NCI-H1048 (cell line): Measurements from ENCODE around the gene PSTPIP2.
"Not testable (repeated sequence)": the region's sequence is repeated elsewhere in the genome, so short reads cannot be mapped to it uniquely, and the experiment has no call there.

Source experiments
- DNase-seq: peaks from one replicate; lab custom pipeline; 2025; lab: John Stamatoyannopoulos, UW

The PSTPIP2 gene

DNA sequence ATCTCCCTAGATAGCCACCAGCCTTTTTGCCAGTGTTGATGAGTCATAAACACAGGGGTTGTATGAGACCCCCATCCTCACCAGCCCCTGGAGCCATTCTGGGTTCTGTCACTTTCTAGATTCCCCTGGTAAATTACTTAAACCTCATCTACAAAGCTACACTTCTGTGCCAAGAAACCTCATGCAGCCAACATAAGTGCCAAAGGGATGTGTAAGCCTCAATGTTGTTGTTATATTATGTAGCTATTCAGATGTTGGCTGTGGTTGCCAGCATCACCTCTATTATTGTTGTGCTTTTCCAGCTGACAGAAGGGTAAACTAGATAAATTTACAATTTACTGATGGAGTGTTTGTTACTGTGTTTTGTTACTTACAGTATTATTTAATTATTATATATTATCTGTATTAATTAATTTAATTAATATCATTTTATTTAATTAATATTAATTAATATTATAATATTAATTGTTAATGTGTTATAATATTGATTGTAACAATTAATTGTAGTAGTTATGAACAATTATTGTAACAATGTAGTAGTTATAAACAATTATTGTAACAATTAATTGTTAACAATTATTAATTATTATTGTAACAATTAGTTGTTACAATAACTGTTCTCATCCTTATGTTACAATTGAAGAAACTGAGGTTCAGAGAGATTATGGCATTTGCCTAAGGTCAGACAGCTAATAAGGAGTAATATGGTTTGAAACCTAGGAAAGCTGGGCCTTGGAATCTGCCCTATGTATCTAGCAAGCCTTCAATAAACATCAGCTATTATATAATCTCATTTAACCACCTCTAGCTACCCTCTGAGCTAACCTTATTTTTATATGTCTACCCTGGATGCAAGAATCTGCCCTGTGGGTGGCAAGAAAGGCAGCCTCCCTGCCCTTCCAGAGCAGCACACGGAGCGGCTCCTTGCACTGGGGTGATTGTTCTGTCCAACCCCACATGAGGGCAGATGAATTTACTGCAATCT is 36.1 kb downstream of the PSTPIP2 start:
- DNase-seq, result no peak

DNA sequence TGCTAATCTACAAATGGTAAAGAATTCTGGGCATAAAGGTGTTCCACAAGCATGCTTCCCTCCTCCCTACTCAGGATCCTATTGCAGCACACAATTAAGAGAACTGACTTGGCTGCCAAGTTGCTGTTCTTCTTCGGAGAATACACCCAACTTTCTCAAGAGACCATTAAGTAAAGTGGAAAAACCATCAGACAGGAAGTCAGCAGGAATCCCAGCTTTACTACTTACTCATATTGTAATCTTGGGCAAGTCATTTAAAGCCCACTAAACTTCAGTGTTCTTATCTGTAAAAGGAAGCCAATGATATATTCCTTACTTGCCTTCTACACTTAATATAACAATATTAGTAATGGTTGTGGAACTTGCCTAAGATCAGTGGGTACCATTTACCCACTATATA is 37.8 kb downstream of the PSTPIP2 start:
- DNase-seq, result no peak

DNA sequence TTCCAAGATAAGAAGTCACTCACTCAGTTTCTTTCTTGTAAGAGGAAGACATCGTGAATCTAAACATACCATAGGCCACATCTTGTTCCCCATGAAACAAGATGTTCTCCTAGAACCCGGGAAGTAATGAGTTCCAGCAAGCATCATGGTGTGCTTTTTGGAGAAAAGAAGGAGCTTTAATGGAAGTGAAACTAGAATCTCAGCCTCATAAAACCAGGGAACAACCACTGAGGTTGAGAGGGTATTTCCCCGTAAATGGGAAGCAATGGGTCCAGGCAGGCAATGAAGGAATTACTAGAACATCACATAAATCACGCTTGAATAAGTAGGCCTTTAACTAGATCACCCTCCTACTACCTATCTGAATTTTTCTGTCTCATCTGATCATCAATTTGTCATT is 40.3 kb downstream of the PSTPIP2 start:
- no peak for DNase-seq

DNA sequence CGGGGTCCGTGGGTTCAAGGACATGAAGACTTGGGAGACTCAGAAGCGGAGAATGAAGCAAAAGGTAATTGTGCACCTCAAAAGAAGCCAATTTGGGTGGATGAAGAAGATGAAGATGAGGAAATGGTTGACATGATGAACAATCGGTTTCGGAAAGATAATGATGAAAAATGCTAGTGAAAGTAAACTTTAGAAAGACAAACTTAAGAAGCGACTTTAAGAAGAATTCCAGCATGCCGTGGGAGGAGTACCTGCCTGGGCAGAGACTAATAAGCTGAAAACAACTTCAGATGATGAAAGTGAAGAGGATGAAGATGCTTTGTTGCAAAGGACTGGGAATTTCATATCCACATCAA is 43.5 kb downstream of the PSTPIP2 start:
- DNase-seq, result no peak

DNA sequence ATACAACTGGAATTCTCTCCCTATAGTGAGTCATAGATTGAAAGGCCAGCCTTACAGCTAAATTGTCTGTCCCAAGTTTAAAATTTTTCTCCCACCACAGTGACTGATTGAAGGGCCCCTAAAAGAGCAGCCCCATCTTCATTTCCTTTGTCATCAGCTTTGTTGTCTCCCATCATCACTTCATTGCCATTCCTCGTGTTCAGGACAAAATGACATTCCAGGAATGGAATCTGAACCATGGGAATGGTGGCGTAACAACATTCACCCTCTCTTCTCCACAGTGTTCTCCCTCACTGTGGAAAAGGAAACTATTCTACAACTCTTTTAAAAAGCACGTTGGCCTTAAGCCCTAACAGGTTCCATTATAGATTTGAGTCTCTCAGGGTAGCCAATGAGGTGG is 52.1 kb downstream of the PSTPIP2 start:
- no peak for DNase-seq

DNA sequence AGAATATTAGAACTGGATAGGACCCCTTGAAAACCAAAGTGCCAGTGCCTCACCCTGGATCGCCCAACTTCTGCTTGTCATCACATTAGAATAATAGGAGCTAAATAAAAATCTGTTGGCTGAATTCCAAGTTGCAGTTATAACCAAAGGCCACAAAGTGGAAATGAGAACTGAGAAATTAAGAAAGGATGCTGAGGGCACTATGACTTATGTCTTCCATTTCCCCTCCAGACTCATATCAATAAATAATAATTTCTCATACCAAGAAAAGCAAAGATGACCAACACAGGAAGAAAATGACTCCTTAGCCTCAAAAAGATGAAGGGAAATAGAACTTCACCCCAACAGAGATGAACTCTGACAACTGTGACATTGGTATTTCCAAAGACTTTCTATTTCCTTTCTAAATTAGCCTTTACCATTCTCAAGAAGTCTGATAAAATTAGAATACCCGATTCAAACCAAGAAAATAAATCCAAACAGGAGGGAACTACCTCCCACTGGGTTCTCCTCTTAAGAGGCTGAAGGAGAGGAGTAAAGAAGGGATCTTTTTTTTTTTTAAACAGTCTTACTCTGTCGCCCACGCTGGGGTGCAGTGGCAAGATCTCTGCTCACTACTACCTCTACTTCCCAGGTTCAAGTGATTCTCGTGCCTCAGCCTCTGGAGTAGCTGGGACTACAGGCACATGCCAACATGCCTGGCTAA is 58.4 kb downstream of the PSTPIP2 start:
- DNase-seq, result no peak

DNA sequence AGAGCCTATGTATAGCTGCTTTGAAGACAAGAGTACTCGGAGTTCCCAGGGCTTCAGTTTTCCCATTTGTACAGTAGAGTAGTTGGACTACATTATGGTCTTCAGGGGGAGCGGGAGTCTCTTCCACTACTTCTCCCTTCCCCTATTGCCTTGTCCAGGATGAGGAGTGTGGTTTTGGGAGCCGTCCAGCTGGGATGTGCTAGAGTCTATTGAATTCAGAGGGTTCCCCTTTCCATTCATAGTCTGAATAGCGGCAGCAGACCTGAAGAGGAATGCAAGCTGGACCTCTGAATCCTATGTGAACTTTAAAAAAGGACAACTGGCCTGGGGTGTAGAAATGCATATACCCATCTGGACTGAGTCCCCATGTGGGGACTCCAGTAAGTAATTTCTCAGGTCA is 61.4 kb downstream of the PSTPIP2 start:
- DNase-seq, result no peak

DNA sequence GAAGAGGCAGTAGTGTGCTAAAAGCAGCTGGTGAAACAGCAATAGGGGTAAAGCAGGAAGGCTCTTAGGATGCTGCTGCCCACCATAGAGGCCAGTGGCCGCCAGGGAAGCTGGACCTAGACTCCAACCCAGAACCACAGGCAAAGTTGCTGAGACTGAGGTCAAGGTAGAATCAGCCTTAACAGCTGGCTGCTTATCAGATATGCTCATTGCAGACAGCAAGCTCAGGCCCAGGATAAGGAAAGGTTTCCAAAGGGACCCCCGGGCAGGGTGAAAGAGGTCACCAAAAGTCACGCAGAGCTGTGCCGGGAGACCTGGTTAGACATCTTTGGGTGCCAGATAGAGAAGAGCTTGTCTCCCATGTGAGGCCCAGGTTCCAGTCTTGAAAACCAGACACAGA is 62.0 kb downstream of the PSTPIP2 start:
- DNase-seq, result no peak

DNA sequence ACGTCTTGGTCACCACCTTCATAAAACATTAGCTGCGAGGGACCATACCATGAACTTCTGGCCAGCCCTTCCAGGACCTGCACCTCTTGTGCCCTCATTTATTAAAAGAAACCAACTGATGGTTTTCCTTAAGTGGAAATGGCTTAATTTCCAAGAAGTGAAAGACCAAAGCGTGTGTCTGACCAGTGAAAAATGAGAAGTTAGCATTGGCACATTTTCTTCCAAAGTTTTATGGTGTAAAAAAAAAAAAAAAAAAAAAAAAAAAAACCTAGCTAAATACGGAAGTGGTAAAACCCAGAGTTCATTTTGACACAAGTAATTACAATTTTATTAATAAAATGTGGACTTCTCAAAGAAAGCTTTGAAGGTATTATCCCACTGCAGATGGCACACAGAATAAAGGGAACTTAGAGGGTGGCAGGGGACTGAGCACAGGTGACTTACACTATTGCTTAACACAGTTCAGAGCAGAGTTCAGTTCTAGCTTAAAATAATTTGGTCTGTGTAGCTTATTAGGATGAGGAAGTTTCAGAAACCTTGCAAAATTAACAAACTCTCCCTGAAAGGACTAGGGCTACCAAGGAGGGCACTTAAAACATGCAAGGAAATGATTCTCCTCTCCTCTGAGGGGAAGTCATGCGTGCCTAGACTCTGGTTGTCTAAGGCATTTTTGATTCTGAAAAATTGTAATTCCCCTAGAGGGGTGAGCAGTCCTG is 62.8 kb downstream of the PSTPIP2 start:
- no peak for DNase-seq

DNA sequence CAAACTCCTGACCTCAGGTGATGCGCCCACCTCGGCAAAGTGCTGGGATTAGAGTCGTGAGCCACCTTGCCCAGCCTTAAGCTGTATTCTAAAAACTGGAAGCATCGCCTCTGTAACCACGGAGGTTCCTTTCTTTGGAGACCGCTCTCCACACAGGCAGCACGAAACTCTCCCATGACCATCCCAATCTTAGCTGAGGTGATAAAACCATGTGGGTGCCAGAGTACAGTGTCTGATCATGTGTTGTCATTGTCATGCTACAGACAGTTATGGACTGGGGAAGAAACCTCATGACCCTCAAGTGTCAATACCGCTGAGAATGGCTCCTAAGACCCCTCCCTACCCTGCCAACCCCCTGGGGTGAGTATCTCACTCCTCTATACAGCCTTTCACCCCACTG is 63.5 kb downstream of the PSTPIP2 start:
- DNase-seq, result no peak

DNA sequence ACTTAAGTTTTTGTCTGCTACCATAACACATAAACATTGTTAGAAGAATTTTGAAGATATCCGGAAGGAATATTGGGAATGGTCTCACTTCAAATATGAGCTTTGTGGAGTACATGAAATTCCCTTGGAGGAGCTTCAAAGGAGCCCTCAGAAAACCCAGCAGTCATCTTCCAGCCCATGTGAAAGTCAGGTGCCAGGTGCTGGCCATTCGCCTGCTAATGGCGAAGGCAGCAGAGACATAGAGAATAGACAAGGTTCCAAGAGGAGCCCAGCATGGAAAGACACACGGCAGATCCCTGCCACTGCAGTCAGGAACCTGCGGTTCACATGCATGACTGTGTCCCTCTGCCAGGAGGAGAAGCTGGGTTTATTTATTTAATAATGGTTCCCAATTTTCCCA is 64.9 kb downstream of the PSTPIP2 start:
- DNase-seq, result no peak

DNA sequence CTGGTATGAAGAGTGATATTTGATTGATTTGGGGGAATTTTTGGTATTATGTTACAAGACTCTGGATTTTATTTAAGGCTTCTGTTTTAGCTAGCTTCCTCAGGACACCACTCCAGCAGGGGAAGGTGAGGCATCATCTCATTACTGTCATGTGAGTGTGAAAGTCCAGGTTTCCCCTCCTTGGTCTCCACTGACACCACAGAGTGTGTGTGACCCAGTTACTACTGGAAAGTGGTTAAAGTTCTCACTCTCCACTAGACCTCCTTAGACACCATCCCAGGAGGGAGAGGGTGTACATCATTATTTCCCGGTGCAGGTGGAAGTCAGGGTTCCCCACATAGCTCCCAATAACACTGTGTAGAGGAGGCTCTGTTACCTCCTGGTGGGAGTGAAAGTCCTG is 69.1 kb downstream of the PSTPIP2 start:
- DNase-seq, result no peak

DNA sequence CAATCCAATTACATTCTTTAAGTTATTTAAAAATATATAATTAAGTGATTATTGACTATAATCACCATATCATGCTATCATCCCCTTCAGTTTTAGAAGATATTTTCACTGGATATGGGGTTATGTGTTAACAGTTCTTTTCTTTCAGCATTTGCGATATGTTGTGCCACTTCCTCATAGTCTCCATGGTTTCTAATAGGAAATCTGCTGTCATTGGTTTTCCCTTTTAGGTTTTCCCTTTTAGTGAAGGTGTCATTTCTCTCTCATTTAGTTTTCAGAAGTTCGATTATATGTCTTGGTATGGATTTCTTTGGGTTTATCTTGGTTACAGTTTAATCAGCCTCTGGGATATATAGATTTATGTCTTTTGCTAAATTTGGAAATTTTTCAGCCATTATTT is 70.2 kb downstream of the PSTPIP2 start:
- DNase-seq, result no peak

DNA sequence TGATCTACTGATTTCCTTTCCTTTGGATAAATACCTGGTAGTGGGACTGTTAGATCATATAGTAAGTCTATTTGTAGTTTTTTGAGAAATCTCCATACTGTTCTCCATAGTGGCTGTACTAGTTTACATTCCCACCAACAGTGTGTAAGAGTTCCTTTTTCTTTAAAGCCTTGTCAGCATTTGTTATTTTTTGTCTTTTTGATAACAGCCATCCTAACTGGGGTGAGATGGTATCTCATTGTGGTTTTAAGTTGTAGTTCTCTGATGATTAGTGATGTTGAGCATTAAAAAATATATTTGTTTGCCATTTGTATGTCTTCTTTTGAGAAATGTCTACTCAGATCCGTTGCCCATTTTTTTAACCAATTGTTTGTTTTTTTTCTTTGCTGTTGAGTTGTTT is 71.0 kb downstream of the PSTPIP2 start:
- DNase-seq, result no peak

DNA sequence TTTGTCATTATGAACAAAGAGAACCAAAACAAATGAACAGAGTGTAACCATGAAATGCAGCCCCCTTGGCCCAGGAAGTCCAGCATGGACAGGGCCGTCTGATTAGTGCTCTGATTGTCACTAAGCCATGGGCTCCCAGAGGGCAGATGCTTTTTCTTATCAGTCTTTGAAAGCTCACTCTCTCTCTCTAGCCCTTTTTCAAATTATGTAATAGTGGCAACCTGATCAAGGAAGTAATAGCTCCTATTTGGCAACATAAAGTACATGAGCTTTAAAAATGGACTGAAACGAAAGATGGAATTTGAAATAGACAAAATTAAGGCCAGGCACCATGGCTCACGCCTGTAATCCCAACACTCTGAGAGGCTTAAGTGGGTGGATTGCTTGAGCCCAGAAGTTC is 72.5 kb downstream of the PSTPIP2 start:
- DNase-seq, result no peak

DNA sequence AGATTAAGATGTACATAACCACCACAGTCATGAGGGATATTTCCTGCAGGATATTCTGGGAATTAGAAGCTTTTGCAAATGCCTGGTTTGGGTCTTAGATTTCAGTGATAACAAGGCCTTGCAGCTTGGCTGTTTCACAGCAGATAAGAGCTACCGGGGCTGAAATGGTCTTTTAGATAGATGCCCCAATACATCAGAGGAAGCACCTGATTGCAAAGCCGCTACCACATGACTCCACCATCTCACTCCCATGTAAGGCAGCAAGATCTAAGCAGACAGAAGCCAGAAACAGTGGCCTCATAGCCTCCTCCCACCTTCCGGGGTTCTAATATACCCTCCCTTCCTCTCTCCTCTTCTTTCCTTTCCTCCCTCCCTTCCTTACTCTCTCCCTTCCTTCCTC is 73.8 kb downstream of the PSTPIP2 start:
- no peak for DNase-seq

DNA sequence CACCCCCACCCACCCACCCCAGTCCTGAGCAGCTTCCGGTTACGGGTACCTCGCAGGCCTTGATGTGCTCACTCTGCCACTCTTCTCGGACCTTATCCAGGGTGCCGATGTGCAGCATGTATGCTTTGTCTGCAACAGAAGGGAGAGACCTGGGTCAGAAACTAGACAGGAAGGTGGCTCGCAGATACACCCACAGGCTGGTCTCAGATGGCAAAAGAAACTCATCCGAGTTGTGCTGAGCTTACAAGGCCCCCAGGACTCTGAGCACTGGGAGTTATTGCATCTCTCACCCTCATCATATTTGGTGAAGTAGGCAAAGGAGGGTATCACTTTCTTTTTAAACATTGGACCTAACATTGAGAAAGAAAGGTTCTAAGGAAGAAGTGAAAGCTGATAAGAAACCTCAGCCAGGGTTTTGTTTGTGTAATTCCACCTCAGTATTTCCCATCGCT is 74.3 kb downstream of the PSTPIP2 start:
- no peak for DNase-seq

DNA sequence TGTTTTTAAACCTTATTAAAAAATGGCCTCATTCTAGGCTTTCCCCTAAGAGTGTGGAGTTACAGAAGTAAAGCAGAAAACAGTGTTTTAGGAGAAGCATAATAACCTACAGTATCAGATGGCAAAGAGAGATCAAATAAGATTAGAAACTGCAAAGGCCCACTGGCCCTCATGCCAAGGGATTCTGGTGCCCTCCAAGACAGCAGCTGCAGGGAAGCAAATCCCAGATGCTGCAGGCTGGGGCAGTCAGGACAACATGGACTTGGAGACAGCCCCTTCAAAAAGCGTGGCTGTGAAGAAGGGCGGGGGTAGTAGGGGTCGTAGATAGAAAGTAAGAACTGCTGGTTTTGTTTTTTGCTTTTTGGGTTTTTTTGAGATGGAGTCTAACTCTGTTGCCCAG is 76.6 kb downstream of the PSTPIP2 start:
- no peak for DNase-seq

DNA sequence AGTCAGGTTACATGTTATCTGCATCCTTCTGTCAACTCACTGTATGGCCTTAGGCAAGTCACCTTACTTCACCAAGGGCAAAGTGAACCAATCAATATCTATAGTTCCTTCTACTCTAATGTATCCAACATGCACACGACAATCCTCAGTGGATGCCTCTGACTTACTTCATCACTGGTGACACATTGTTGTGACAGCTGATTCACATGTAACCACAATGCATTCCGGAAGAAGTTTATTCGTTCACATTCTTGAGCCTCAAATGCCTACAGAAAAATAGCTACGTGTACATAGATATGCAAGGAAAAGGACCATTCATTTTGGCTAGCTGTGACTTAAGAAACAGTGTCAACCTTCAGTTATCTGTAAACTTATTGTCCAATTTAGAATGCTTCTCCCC is 78.6 kb downstream of the PSTPIP2 start:
- no peak for DNase-seq

DNA sequence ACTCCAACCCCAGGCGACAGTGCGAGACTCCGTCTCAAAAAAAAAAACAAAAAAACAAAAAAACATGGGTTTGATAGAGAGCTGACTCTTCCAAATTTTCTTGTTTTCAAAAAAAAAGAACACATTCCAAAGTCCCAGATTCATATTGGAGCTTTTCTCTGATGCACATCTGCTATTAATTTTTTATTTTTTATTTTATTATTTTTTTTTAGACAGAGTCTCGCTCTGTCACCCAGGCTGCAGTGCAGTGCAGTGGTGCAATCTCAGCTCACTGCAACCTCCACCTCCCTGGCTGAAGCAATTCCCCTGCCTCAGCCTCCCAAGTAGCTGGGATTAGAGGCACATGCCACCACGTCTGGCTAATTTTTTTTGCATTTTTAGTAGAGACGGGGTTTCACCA is 79.5 kb downstream of the PSTPIP2 start:
- DNase-seq, result not testable (repeated sequence)

DNA sequence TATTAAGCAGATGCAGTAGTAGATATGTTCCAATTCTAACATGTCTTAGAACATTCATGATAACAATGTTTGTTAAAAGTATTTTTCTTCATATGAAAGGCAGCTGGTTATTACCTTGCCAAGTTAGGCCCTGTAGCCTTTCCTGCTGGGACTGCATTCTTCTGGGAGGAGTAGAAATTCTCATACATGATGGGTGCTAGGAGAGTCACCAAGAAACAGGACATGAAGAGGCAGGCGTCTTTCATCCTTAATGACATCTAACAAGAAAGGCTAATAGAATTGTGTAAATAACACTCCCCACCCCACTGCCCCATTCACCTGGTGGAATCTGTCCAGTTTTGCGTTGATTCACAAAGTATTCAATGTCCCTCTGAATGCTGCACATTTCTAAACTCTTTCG is 80.3 kb downstream of the PSTPIP2 start:
- DNase-seq, result no peak

DNA sequence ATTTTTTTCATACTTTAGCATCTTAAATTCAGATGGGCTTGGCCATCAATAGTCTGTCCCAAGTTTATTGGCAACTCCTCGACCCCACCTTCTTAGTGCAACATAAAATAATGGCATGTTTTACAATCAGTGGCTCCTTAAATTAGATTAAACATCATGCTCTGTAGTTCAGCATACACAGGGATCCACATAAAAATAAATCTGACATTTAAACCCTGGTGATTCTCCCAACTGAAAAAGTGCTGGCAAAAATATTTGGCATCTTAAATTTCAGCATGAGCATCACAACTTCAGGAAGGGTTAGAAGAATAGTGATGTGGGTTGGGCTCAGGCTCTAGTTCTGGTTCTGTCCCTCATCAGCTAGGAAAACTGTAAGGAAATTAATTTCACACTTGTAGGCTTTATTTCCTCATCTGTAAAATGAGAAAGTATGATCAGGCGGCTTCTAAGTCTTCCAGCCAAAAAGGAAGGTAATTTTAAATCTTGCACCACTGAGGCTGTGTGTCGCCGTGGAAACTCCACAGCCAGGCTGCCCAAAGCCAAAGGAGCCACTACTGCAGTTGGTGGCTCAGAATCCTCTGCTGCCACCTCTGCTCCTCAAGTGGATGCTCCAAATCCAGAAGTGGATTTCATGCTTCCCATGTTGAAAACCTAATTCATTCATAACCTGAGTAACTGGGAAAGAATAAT is 87.4 kb downstream of the PSTPIP2 start:
- no peak for DNase-seq
